Upper lobe of left lung (tissue), 4 donors: Measurements from ENCODE around the gene NR3C1.

Experiments used
- CTCF ChIP-seq, 6 experiments: fragments of 450-650 bp in 4 of 6; fragments of 200-600 bp in 2 of 6; sonication (generic) in 2 of 6; IDR thresholded peaks; one replicate each; pipeline ENCODE4 v1.5.1; 2016 to 2019; ENCODE audit warnings: antibody characterized with exemption in 6 of 6
- POLR2A ChIP-seq, 4 donors: fragments of 450-650 bp; IDR thresholded peaks; one replicate each; pipeline ENCODE4 v1.5.1; 2016 to 2017; ENCODE audit warnings: antibody characterized with exemption in 4 of 4, mild to moderate bottlenecking in 2 of 4

- no peak for TF ChIP-seq CTCF (IDR thresholded peaks at IDR 0.05)
- TF ChIP-seq POLR2A (IDR thresholded peaks at IDR 0.05): no peak
Observed at GRCh38 chr5:143274952-143275351, 128.5 kb downstream of the NR3C1 start.
